Liver (tissue), 9 donors: ENCODE results near the gene NIPAL4. TPM values are rescaled to one million over a fixed set of nuclear protein-coding genes. Genes with fewer than 3 reads are reported as not detected.

ENCODE experiments used
- DNase-seq: peaks from one replicate; pipeline ENCODE4 v3.0.0-alpha.2; 2017; ENCODE audit warnings: low spot score
- H3K27ac ChIP-seq, 2 donors: one replicate each; pipeline ENCODE4 v1.7.0; 2013; ENCODE audit warnings: inconsistent platforms in 2 of 2, low read length in 2 of 2, control low read depth in 1 of 2, low read depth in 1 of 2, mild to moderate bottlenecking in 1 of 2
- H3K27me3 ChIP-seq, 4 donors: one replicate each; pipeline versions ENCODE4 v1.6.1 to v1.7.0; 2013; ENCODE audit warnings: low read length in 3 of 4, inconsistent platforms in 1 of 4, mild to moderate bottlenecking in 1 of 4, moderate library complexity in 1 of 4; ENCODE audit not compliant: control insufficient read depth in 4 of 4, insufficient read depth in 4 of 4
- H3K36me3 ChIP-seq, 4 donors: one replicate each; pipeline versions ENCODE4 v1.6.1 to v1.7.0; 2013; ENCODE audit warnings: low read length in 3 of 4, mild to moderate bottlenecking in 3 of 4, low read depth in 1 of 4, moderate library complexity in 1 of 4; ENCODE audit not compliant: control insufficient read depth in 4 of 4, insufficient read depth in 3 of 4
- H3K4me1 ChIP-seq, 4 donors: one replicate each; pipeline versions ENCODE4 v1.6.1 to v1.7.0; 2013; ENCODE audit warnings: low read length in 3 of 4, mild to moderate bottlenecking in 3 of 4, moderate library complexity in 1 of 4; ENCODE audit not compliant: control insufficient read depth in 4 of 4, insufficient read depth in 4 of 4
- H3K4me3 ChIP-seq, 3 donors: one replicate each; pipeline versions ENCODE4 v1.6.1 to v1.7.0; 2013; ENCODE audit warnings: low read length in 3 of 3, control low read depth in 1 of 3, low read depth in 1 of 3, mild to moderate bottlenecking in 1 of 3
- H3K9ac ChIP-seq, 2 donors: one replicate each; pipeline ENCODE4 v1.7.0; 2013; ENCODE audit warnings: low read length in 2 of 2, mild to moderate bottlenecking in 2 of 2, moderate library complexity in 2 of 2, control low read depth in 1 of 2, low read depth in 1 of 2
- H3K9me3 ChIP-seq, 4 donors: one replicate each; pipeline versions ENCODE4 v1.6.1 to v1.7.0; 2013; ENCODE audit warnings: low read length in 3 of 4; ENCODE audit not compliant: control insufficient read depth in 4 of 4
- EGR1 ChIP-seq, 2 donors: IDR thresholded peaks; 2 replicates each; pipeline ENCODE4 v1.6.1; 2016 to 2018; ENCODE audit warnings: antibody characterized with exemption in 2 of 2, low read depth in 2 of 2
- HNF4A ChIP-seq, 2 donors: conservative IDR thresholded peaks; 2 replicates each; pipeline ENCODE4 v1.6.1; 2016; ENCODE audit warnings: antibody characterized with exemption in 2 of 2, mild to moderate bottlenecking in 2 of 2
- HNF4G ChIP-seq: IDR thresholded peaks from 2 replicates; pipeline ENCODE4 v1.6.1; 2016; ENCODE audit warnings: antibody characterized with exemption
- JUND ChIP-seq, 2 donors: IDR thresholded peaks; 2 replicates each; pipeline ENCODE4 v1.6.1; 2016; ENCODE audit warnings: antibody characterized with exemption in 2 of 2
- NR2F2 ChIP-seq: IDR thresholded peaks from 2 replicates; pipeline ENCODE4 v1.6.1; 2016; ENCODE audit warnings: antibody characterized with exemption
- RAD21 ChIP-seq, 2 donors: IDR thresholded peaks; 2 replicates each; pipeline ENCODE4 v1.6.1; 2016; ENCODE audit warnings: antibody characterized with exemption in 2 of 2, mild to moderate bottlenecking in 2 of 2
- SP1 ChIP-seq: IDR thresholded peaks from 2 replicates; pipeline ENCODE4 v1.6.1; 2018; ENCODE audit warnings: antibody characterized with exemption, mild to moderate bottlenecking
- TAF1 ChIP-seq: conservative IDR thresholded peaks from 2 replicates; pipeline ENCODE4 v1.6.1; 2016; ENCODE audit warnings: antibody characterized with exemption, mild to moderate bottlenecking
- WGBS: extraction: QIAGEN DNeasy Blood & Tissue Kit; methylation state at CpG from one replicate; pipeline ENCODE4 v1.1.7; 2013; 5-methylcytosine and 5-hydroxymethylcytosine counted together
- polyA plus RNA-seq, 2 donors: library from polyadenylated mRNA; stranded (reverse) in 1 of 2; unstranded in 1 of 2; fragments of 200-250 nt in 1 of 2; fragments of >200 nt in 1 of 2; fragmentation: Nextera tagmentation in 1 of 2; extraction: Ambion mirVana in 1 of 2; gene quantifications; one replicate each; pipeline versions ENCODE4 v1.2.1 to v1.2.3, GENCODE V29; 2013 to 2015
- total RNA-seq, 2 donors: library from RNA; depleted of rRNA; stranded (reverse); fragments of >200 nt; gene quantifications; one replicate each; pipeline ENCODE4 v1.2.3, GENCODE V29; 2014
- TF ChIP-seq, protein P1 (sequence below): IDR thresholded peaks from 2 replicates; pipeline ENCODE4 v1.6.1; 2016; ENCODE audit warnings: antibody characterized with exemption, mild to moderate bottlenecking
- TF ChIP-seq, protein P2 (sequence below): fragments of 150-350 bp; IDR thresholded peaks from 2 replicates; pipeline ENCODE4 v1.5.1; 2017; ENCODE audit warnings: improper control_type of control experiment, low read depth, low read length; ENCODE audit not compliant: missing input control
- TF ChIP-seq, protein P3 (sequence below): IDR thresholded peaks from 2 replicates; pipeline ENCODE4 v1.6.1; 2016; ENCODE audit warnings: antibody characterized with exemption
- TF ChIP-seq, protein P4 (sequence below): IDR thresholded peaks from 2 replicates; pipeline ENCODE4 v1.6.1; 2016; ENCODE audit warnings: antibody characterized with exemption
- donor health status: healthy.
- donor health status: healthy.
- donor health status: healthy.
- donor health status: healthy.
- donor health status: healthy.

Gene NIPAL4
- total and polyA plus RNA-seq, 4 donors, result not detected

DNA sequence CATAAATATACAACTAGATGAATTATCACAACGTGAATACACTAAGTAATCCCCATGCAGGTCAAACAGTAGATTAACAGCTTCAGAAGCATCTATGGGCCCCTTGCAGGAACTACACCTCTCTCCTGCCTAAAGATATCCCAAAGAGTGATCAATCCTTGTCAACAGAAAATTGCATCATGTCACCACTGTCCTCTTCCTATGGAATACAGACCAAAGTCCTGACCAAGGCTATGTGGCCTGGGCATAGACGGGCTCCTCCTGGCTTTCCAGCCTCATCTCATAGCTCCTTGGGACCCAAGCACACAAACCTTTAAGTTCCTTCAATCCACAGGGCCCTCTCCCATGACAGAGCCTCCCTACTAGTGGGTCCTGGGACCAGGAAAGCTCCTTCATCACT lies 25.3 kb downstream of the NIPAL4 start:
- Histone ChIP-seq H3K4me3 (no peak overlapping the region), H3K4me1 (peaks cover 0 to 19% (median 18%) of the 10 kb centered on the region in 4 donors), H3K36me3 (peaks cover 0 to 13% (median 8%) of the 10 kb centered on the region in 4 donors), H3K9me3 (no peaks in the 10 kb centered on the region), H3K27me3 (no peaks in the 10 kb centered on the region), H3K9ac (no peak overlapping the region), H3K27ac (no peak overlapping the region)
- DNase-seq, result no peak
- TF ChIP-seq NR2F2 (no peak), TAF1 (no peak), SP1 (peak; percentile 5), JUND (IDR thresholded peaks at IDR 0.05) (peak in 1 of 2 donors; percentile 3), HNF4G (peak; percentile 22), HNF4A (conservative IDR thresholded peaks at IDR 0.05) (peak; percentile 62 to 69), RAD21 (IDR thresholded peaks at IDR 0.05) (no peak)
- TF ChIP-seq, protein P1, sequence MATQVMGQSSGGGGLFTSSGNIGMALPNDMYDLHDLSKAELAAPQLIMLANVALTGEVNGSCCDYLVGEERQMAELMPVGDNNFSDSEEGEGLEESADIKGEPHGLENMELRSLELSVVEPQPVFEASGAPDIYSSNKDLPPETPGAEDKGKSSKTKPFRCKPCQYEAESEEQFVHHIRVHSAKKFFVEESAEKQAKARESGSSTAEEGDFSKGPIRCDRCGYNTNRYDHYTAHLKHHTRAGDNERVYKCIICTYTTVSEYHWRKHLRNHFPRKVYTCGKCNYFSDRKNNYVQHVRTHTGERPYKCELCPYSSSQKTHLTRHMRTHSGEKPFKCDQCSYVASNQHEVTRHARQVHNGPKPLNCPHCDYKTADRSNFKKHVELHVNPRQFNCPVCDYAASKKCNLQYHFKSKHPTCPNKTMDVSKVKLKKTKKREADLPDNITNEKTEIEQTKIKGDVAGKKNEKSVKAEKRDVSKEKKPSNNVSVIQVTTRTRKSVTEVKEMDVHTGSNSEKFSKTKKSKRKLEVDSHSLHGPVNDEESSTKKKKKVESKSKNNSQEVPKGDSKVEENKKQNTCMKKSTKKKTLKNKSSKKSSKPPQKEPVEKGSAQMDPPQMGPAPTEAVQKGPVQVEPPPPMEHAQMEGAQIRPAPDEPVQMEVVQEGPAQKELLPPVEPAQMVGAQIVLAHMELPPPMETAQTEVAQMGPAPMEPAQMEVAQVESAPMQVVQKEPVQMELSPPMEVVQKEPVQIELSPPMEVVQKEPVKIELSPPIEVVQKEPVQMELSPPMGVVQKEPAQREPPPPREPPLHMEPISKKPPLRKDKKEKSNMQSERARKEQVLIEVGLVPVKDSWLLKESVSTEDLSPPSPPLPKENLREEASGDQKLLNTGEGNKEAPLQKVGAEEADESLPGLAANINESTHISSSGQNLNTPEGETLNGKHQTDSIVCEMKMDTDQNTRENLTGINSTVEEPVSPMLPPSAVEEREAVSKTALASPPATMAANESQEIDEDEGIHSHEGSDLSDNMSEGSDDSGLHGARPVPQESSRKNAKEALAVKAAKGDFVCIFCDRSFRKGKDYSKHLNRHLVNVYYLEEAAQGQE, result no peak
- WGBS, result 64% methylated on average over 2 of the region's 2 CpGs

DNA sequence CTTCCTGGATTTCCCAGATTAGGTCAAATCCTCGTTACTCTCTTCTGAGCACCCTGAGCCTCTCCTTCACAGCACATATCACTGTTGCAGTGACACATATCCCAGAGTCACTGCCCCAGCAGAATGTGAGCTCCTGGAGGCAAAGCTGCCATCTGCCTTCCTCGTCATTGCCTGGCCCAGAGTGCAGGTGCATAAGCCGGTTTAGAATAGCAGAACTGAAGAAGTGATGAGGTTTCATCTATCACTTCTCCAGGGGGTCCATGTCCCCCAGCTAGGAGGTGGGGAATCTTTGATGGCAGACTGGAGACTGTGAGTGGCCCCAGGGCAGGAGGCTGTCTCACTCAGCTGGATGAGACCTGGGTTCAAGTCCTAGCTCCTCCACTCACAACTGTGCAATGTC lies 25.8 kb downstream of the NIPAL4 start:
- WGBS, result 94% methylated on average over 3 of the region's 3 CpGs
- Histone ChIP-seq H3K4me1 (peaks cover 0 to 16% (median 15%) of the 10 kb centered on the region in 4 donors), H3K36me3 (peaks cover 0 to 13% (median 8%) of the 10 kb centered on the region in 4 donors)

More for the DNA sequence above, 25.8 kb downstream of the NIPAL4 start:
- Histone ChIP-seq H3K27ac (no peak overlapping the region), H3K27me3 (no peaks in the 10 kb centered on the region), H3K9ac (no peak overlapping the region), H3K9me3 (no peaks in the 10 kb centered on the region), H3K4me3 (no peak overlapping the region)
- TF ChIP-seq, protein P2, sequence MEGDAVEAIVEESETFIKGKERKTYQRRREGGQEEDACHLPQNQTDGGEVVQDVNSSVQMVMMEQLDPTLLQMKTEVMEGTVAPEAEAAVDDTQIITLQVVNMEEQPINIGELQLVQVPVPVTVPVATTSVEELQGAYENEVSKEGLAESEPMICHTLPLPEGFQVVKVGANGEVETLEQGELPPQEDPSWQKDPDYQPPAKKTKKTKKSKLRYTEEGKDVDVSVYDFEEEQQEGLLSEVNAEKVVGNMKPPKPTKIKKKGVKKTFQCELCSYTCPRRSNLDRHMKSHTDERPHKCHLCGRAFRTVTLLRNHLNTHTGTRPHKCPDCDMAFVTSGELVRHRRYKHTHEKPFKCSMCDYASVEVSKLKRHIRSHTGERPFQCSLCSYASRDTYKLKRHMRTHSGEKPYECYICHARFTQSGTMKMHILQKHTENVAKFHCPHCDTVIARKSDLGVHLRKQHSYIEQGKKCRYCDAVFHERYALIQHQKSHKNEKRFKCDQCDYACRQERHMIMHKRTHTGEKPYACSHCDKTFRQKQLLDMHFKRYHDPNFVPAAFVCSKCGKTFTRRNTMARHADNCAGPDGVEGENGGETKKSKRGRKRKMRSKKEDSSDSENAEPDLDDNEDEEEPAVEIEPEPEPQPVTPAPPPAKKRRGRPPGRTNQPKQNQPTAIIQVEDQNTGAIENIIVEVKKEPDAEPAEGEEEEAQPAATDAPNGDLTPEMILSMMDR, result no peak
- no peak for TF ChIP-seq RAD21 (IDR thresholded peaks at IDR 0.05)
- TF ChIP-seq, protein P3, sequence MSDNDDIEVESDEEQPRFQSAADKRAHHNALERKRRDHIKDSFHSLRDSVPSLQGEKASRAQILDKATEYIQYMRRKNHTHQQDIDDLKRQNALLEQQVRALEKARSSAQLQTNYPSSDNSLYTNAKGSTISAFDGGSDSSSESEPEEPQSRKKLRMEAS, result no peak
- TF ChIP-seq TAF1, result no peak
- TF ChIP-seq, protein P4, sequence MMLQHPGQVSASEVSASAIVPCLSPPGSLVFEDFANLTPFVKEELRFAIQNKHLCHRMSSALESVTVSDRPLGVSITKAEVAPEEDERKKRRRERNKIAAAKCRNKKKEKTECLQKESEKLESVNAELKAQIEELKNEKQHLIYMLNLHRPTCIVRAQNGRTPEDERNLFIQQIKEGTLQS, result no peak
- TF ChIP-seq SP1, result no peak
- TF ChIP-seq EGR1 (IDR thresholded peaks at IDR 0.05; ENCODE audit: low read depth in 2 of 2), result no peak
- DNase-seq, result no peak
